ENCODE measurements around the gene JSRP1. TPM values are rescaled to one million over a fixed set of nuclear protein-coding genes. Genes with fewer than 3 reads are reported as not detected.

Gene JSRP1, protein sequence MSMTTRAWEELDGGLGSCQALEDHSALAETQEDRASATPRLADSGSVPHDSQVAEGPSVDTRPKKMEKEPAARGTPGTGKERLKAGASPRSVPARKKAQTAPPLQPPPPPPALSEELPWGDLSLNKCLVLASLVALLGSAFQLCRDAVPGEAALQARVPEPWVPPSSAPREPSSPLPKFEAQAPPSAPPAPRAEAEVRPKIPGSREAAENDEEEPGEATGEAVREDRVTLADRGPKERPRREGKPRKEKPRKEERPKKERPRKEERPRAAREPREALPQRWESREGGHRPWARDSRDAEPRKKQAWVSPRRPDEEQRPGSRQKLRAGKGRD
- total RNA-seq = 303 and 333 TPM in 2 replicates
- polyA plus RNA-seq (2012) = 42.4 TPM

DNA sequence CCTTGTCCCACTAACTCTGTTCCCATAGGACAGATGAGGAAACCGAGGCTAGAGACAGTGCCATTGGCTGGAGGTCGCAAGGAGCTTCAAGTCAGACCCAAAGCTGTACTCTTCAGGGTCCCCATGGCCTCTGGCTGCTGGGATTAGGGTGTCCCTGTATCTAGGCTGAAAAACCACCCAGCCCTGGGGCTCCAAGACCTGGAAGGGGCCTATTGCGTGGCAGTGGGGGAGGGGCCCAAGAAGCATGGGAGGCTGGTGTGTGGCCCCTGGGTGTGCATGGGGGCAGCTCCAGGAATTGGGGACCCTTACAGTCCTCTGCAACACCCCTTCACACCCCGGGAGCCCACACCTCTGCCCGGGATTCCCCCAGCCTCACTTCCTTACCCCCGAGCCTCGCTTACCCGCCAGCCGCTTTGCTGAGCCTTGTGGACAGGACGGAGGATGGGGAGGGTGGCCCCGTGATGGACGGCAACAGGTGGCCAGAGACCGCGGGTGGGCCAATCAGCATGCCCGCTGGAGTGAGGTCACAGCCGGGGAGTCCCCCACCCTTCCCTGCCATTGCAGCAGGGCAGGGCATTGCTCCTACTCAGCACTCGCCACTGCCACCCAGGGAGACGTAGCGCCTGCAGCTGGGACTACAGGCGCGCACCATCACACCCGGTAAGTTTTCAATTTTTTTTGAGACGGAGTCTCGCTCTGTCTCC is at the start of gene JSRP1:
TSS of gene JSRP1 (minus strand) at position 436 of the 704 bp plus-strand sequence. CDS start 1,103 bp downstream, outside the sequence.
- DNase-seq (ENCODE audit: low read depth) = peak; percentile 99

DNA sequence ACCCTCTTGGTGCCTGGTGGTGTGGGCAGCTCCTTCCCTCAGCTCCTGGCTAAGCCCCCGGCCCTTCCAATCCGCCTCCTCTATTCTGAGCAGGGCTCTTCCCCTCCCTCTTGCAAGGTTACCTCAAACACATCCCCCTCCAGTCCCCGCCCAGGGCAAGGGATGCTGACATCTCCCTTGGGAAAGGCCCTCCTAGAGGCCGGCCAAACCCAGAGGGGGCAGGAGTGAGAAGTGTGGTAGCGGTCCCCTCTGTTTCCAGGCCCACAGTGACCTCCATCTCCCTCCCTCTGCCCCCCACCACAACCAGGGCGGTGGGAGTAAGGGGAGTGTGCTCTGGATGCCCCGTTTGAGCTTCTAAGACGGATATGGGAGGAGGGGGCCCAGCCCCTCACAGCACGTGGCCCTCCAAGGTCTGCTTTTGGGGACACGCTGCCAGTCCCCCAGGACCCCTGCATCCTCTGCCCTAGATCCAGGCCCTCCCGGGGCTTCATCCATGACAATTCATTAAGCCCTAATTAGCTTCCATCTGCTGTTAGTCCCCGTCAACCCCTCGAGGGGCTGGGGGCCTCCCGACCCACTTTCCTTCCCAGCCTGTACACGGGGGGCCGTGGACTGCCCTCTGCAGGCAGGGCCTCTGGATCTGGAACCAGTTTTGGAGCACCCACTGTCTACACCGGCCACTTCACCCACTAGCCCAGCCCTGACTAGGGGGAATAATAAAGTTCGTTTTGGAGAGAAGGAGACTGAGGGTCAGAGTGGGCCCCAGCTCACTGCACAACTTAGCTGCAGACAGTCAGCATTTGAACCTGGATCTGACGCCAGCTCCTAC is 49.4 kb upstream of the JSRP1 start:
- no peak for DNase-seq (ENCODE audit: low read depth)

DNA sequence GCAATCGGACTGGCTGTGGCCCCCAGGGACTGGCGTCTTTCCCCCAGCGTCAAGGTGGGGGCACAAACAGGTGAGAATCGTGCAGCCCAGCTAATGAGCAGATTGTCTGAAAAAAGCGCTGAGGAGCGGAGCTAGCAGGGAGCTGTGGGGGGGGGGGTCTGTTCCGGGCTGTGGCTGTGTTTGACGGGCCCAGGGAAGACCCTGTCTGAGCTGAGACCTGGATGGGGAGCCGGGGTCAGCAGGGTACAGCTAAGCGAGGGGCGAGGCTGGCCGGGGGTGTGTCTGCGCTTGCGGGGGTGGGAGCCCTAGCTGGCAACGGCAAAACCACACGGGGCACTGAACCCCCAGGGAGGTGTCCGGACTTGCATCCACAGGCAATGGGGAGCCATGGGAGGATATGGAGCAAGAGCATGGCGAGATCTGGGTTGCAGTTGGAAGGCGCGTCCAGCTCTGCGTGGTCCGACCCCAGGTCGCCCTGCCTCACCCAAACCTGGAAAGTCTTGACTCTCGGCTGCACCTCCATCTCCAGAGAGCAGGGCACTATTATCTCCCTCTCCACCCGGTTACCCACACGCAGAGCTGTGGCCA is 47.1 kb upstream of the JSRP1 start:
- DNase-seq (ENCODE audit: low read depth) = no peak

DNA sequence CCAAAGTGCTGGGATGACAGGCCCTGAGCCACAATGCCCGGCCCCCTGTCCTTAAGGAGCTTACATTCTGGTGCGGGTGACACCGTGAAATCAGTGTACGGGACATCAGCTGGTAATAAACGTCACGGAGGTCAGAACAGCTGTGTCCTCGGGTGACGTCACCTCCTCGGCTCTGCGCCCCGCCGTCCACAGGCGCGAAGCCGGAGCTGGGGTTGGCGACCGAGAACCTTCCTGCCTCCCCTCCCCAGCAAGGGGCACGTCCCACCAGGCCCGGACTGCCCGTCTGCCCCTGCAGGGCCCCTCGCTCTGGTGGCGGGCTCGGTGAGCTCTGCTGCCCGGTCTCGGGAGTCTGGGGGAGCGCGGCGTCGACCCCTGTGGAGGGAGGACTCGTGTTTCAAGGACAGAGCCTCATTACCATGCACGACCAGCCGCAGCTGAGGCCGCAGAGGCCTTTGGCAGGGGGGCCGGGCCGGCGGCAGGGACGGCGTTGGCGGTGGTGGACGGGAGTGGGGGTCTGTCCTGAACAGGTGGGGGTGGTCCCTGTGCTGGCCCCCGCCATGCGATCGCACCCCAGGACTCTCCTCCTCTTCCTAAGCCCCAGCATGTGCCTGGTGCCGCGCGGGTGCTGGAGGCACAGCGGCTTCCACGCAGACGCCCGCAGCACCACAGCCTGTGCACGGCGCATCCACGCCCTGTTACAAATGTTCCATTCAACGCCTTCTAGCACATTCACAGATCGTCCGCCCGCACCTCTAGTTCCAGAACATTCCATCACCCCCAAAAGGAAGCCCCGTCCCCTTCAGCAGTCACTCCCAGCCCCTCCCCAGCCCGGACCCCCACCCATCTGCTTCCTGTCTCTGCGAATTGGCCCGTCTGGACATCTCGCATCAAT is 46.3 kb upstream of the JSRP1 start:
- DNase-seq (ENCODE audit: low read depth) = no peak

DNA sequence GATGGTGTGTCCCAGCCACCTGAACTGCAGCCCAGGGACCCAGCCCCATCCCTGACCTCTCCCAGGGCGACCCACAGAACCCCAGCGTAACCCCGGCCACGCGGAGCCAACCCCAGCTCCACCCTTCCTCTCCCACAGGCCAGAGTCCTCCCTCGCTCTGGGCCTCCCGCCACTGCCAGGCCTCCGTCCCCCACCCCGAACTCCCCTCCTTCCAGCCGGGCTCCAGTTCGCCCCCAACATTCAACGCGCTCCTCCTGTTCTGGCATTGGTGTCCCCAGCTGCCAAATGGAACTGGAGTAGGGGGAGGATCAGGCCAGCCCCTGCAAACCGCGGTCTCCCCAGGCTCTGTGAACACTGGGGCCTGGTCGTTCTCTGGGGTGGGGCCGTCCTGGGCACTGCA is 44.3 kb upstream of the JSRP1 start:
- no peak for DNase-seq (ENCODE audit: low read depth)

DNA sequence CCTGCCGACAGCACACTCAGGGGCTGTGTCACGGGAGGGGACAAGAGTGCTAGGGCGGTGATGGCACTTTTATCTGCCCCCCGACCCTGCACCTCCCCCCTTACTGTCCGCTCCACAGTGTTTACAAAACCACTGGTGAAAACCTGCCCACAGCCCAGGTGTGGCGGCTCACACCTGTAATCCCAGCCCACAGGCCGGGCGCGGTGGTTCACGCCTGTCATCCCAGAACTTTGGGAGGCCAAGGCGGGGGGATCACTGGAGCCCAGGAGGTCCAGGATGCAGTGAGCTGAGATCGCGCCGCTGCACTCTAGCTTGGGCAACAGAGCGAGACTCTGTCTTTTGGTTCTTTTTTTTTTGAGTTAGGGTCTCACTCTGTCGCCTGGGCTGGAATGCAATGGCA is 39.9 kb upstream of the JSRP1 start:
- no peak for DNase-seq (ENCODE audit: low read depth)

DNA sequence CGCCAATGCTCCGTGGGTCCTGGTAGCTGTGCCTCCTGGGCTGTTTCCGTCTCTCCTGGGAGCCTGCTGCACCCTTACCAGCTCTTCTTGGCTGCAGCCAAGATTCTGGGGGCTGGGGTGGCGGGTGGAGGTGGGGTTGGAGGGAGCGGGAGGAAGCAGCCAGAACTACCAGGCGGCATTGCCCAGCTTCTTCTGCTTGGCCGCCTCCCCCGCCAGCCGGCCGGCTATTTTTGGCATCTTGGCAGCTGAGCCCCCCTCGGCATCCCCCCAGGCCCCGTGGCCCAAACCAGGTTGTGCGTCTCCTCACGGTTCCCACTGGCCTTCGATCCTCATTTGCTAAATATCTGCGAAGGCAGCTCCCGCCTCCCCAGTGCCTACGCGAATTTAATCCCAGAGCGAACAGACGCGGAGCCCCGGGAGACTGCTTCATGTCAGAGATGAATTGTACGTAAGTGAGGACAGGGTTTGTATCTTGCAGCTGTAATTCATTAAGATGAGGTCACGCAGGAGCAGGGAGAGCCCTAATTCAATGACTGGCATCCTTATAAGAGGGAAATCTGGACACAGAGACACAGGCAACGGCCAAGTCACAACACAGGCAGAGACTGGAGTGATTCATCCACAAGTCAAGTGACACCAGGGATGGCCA is 38.6 kb upstream of the JSRP1 start:
- no peak for DNase-seq (ENCODE audit: low read depth)

DNA sequence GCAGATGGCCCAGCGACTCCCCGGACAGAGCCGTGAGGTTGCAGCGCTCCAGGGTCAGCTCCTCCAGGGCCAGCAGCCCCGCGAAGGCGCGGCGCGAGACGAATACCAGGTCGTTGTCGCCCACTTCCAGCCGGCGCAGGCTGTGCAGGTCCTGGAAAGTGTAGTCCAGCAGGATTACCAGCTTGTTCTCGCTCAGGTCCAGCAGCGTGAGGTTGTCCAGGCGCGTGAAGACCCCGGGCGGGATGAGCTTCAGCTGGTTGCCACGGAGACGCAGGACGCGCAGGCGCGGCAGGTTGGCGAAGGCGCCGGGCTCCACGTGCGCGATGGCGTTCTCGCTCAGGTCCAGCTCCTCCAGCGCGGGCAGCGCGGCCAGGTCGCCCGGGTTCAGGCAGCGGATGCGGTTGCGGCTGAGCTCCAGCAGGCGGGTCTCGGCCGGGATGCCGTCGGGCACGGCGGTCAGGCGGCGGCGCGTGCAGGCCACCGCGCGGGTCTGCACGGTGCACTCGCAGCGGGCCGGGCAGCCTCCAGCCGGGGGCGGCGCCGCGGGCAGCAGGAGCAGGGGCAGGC is 35.1 kb upstream of the JSRP1 start:
- no peak for DNase-seq (ENCODE audit: low read depth)

DNA sequence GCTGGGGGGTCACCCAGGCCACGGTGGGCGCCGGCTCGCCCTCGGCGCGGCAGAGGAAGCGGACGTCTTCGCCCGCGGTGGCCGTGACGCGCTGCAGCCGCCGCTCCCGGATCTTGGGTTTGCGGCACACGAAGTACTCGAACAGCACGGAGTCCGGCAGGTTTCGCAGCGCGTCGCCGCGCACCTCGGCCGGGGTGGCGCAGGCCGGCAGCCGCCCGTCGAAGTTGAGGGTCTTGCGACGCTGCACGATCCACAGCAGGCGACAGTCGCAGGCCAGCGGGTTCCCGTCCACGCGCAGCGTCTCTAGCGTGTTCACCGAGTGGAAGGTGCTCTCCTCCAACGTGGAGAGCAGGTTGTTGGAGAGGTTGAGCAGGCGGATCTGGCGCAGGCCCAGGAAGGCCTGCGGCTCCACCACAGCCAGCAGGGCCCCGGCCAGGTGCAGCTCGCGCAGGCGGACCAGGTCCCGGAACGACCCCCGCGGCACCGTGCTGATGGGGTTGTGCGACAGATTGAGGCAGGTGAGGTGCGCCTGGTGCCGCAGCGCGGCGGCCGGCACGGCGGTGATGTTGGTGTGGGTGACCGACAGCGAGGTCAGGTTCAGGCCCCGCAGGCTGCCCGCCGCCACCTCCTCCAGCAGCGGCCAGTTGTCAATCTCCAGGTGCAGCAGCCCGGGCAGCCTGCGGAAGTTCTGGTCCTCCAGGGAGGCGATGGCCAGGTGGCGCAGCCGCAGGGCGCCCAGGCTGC is 34.4 kb upstream of the JSRP1 start:
- no peak for DNase-seq (ENCODE audit: low read depth)

DNA sequence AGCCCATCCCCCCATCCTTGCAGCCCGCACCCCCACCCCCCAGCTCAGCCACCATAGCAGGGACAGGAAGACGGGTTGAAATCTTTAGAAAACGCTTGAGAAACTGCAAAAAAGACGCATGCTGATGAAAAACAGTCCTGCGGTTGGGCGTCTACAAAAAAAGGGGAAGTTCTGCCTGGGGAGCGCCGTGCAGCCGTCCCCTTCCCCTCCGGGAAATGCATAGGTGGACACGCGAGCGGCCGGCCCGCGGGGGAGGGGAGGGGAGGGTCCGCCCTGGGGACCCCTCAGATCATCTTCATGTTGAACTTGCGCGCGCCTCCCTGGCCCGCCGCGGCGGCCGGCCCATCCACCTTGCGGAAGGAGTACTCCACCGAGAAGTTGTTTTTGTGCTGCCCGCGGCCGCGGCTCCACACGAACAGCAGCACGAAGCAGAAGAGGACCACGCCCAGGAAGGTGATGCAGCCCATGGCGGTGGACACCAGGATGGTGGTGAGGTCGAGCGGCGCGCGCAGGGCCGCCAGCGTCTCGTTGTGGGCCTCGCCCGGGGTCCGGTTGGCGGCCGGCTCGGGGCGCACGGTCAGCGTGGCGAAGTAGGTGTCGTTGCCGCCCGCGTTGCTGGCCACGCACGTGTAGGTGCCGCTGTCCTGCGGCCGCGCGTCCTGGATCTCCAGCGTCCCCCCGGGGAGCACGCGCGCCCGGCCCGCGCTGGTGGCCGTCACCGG is 33.7 kb upstream of the JSRP1 start:
- DNase-seq (ENCODE audit: low read depth) = no peak

DNA sequence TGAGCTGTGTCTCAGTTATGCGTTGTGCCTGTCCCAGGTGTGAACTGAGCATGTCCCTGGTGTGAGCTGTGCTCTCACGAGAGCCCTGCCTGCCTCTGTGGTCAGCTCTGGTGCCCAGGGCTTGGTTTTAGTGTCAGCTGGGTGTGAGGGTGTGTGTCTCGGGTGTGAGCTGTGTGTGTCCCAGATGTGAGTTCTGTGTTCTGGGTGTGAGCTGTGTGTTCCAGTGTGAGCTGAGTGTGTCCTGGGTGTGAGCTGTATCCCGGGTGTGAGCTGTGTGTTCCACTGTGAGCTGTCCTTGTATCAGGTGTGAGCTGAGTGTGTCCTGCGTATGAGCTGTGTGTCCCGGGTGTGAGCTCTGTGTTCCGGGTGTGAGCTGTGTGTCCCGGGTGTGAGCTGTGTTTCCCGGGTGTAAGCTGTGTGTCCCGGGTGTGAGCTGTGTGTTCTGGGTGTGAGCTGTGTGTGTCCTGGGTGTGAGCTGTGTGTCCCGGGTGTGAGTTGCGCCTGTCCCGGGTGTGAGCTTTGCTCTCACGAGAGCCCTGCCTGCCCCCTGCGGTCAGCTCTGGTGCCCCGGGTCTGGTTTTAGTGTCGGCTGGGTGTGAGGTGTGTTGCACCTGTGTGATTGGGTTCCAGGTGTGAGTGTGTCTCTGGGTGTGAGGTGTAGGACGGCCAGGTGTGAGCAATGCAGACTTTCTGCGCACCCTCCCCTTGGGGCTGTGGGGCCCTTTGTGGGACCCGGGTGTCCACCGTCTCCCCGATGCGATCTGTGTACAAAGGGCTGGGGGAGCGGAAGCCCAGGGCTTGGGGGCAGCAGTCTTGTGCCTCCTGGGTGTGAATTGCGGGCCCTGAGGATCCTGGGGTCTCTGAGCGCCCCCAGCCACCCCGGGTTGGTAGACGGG is 32.8 kb upstream of the JSRP1 start:
- no peak for DNase-seq (ENCODE audit: low read depth)

DNA sequence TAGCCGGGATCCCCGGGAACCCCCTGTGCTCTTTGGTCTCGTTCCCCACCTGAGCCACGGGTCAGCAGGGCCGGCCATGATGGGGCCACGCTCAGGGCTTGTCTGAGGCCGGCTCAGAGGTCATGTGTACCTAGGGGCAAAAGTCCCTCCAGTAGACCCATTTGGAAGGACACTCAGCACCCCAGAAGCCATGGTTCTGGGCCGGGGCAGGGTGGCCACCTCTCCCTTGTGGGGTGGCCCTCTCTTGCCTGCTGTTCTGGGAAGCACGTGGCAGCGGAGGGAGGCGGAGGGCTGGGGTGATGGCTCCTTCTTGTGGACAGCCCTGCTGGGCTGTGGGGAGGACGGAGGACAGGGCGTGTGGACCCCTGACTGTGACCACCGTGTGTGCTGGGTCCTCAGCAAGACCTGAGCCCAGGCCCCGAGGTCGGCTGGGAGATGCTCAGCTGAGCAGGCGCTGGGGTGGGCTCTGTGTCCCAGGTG is 32.2 kb upstream of the JSRP1 start:
- DNase-seq (ENCODE audit: low read depth) = no peak

DNA sequence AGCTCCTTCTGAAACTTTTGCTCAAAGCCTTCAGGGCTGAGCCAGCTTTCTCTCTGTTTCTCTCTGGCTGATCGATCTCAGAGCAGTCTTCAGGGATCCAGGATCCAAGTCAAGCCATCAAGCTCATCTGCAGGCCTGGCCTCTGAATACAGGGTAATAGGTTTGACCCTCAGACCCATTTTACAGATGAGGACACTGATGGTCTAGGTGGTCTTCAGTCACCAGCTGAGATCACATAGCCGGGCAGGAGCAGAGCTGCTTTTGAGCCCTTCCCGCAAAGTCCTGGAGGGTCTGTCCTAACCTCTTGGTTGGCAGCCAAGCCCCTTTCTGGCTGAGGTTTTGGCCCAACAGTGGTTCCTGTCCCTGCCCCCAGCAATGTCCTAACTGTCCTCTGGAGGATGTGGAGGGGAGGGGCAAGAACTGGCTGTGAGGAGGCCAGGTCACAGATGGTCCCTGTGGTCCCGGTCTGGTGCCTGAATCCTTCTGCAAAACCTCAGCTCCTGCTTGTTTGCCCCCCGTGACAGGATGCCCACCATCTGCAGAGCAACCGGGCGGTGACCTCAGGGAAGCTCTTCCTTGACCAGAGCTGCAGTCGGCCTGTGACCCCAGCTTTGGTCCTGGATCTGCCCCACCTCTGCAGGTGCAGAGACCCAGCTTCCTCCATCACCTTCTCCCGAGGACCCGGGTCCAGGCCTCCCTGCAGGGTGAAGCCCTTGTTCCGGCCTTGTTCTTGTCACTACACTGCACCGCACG is 31.5 kb upstream of the JSRP1 start:
- DNase-seq (ENCODE audit: low read depth) = no peak

DNA sequence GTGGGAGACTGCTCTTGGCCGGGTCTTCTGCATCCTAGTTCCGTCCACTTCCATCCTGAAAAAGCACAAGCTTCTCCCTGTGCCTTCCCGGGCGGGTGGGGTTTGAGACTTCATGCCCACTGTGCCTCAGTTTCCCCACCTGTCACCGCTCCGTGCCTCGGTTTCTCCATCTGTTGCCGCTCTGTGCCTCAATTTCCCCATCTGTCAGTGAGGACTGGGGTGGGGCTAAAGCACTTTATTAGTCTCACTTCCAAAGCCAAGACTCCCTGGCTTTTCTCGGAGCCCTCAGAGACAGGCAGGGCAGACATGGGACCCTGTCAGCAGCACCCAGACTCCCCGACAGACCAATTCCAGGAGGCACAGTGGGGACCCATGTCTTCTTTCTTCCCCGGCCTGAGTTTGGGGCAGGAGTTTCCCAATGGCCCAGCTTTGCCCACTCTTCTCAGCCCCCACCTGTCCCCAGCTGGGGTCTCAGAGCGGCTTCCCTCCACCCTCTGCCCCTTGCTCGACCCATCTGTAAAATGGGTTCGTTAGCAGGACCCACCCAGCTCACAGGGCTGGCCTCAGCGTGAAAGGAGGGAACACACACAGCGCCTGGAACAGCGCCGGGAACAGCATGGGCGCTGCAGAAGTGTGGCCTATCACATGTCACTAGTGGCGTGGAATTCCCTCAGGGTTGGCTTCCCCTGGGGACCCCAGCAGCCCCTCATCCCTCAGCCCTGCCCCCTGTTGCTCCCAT is 30.4 kb upstream of the JSRP1 start:
- DNase-seq (ENCODE audit: low read depth) = no peak

DNA sequence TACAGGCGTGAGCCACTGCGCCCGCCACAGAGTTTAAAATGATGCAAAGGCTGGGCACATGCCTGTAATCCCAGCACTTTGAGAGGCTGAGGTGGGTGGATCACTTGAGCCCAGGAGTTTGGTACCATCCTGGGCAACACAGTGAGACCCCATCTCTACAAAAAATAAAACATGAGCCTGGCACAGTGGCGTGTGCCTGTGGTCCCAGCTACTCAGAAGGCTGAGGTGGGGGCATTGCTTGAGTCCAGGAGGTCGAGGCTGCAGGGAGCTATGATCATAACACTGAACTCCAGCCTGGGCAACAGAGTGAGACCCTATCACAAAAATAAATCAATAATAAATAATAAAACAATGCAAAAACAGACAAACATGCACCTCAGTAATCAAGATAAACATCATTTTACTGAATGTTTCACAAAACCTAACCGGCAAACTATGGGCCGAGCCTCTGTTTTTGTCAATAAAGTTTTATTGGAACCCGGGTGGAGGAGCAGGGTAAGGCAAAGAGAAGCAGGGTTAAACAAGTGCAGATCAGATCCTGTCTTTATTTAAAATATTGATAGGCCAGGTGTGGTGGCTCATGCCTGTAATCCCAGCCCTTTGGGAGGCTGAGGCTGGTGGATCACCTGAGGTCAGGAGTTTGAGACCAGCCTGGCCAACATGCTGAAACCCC is 27.8 kb upstream of the JSRP1 start:
- no peak for DNase-seq (ENCODE audit: low read depth)
